K562 (cell line): Measurements from ENCODE around the gene ANKS1B. TPM values are rescaled to one million over a fixed set of nuclear protein-coding genes. Genes with fewer than 3 reads are reported as not detected.
A peak's percentile ranks its signal among the peaks of the same experiment; 100 is the strongest.

ENCODE experiments used
- ATAC-seq: fragments of 200-7000 bp; cut with Tn5 transposase; 3 replicates; pipeline ENCODE4 v1.9.1; 2020; ENCODE audit warnings: moderate library complexity
- BruUV-seq: library from RNA; stranded (reverse); fragments of 400-500 nt; replicated peaks from 2 replicates; lab custom pipeline; 2021; lab: Mats Ljungman, UMichigan
- CTCF ChIA-PET: fragments of 300-600 bp; formaldehyde crosslinking; extraction: SDS; loops from one replicate; lab custom pipeline; 2021; ENCODE audit warnings: low intra/inter-chr PET ratio; lab: Yijun Ruan, JAX
- POLR2A ChIA-PET: fragments of 300-600, 350-650 bp; sonication (Branson Sonifier 250); formaldehyde crosslinking; extraction: SDS; loops from one replicate; lab custom pipeline; 2021; ENCODE audit warnings: antibody characterized with exemption, inconsistent platforms; lab: Yijun Ruan, JAX
- DNase-seq, 4 experiments: peaks; one replicate each; pipeline versions ENCODE4 v3.0.0 to v3.0.0-alpha.2; 2011 to 2018; ENCODE audit warnings: low spot score in 3 of 4, mixed read lengths in 3 of 4; ENCODE audit errors: extremely low read depth in 1 of 4
- FAIRE-seq: peaks from 2 replicates; lab custom pipeline; 2011; peaks lifted over from hg19 to GRCh38; lab: Jason Lieb, UNC
- H2AFZ ChIP-seq: 2 replicates; pipeline ENCODE4 v1.6.0; 2011; ENCODE audit warnings: low read depth, low read length, control low read depth, inconsistent platforms
- H3K27ac ChIP-seq: fragments of 200-600 bp; 3 replicates; pipeline ENCODE4 v1.8.0; 2011; ENCODE audit warnings: low read depth, mild to moderate bottlenecking, control low read depth, inconsistent platforms, low read length, moderate library complexity, mixed read lengths; ENCODE audit errors: extremely low read depth
- H3K27me3 ChIP-seq, 2 experiments: fragments of 300-600 bp in 1 of 2; 2 replicates in 1 of 2; 3 replicates in 1 of 2; pipeline versions ENCODE4 v1.6.0 to v1.8.0; 2011; ENCODE audit warnings: inconsistent platforms in 2 of 2, low read length in 2 of 2, mild to moderate bottlenecking in 1 of 2, mixed read lengths in 1 of 2, moderate library complexity in 1 of 2; ENCODE audit not compliant: control insufficient read depth in 2 of 2, insufficient read depth in 2 of 2
- H3K36me3 ChIP-seq: fragments of 300-600 bp; 3 replicates; pipeline ENCODE4 v1.8.0; 2011; ENCODE audit warnings: mild to moderate bottlenecking, low read length, inconsistent platforms; ENCODE audit not compliant: control insufficient read depth, insufficient read depth
- H3K4me1 ChIP-seq, 2 experiments: fragments of 200-600 bp in 1 of 2; replicated peaks in 1 of 2; 2 replicates in 1 of 2; 3 replicates in 1 of 2; pipeline versions ENCODE4 v1.5.1 to v1.8.0; 2011; ENCODE audit warnings: inconsistent platforms in 2 of 2, low read length in 2 of 2, mild to moderate bottlenecking in 1 of 2, mixed read lengths in 1 of 2, moderate library complexity in 1 of 2; ENCODE audit not compliant: control insufficient read depth in 2 of 2, insufficient read depth in 2 of 2
- H3K4me2 ChIP-seq: 2 replicates; pipeline ENCODE4 v1.6.1; 2011; ENCODE audit warnings: low read length, control low read depth, inconsistent platforms, mixed read lengths; ENCODE audit not compliant: insufficient read depth
- H3K4me3 ChIP-seq: fragments of 200-600 bp; sonication (generic), shearing (Covaris generic); 2 replicates; pipeline ENCODE4 v1.5.1; 2016; ENCODE audit warnings: control low read depth, inconsistent platforms
- H3K79me2 ChIP-seq: fragments of 200-600 bp; 3 replicates; pipeline ENCODE4 v1.8.0; 2011; ENCODE audit warnings: low read length, inconsistent platforms; ENCODE audit not compliant: control insufficient read depth, insufficient read depth
- H3K9ac ChIP-seq, 2 experiments: 2 replicates each; pipeline versions ENCODE4 v1.6.0 to v1.6.1; 2011; ENCODE audit warnings: low read depth in 2 of 2, low read length in 2 of 2, control low read depth in 1 of 2, inconsistent platforms in 1 of 2, mild to moderate bottlenecking in 1 of 2, mixed read lengths in 1 of 2; ENCODE audit not compliant: insufficient read depth in 1 of 2
- H3K9me1 ChIP-seq: one replicate; pipeline ENCODE4 v1.6.0; 2011; ENCODE audit warnings: inconsistent platforms, mild to moderate bottlenecking, low read length, moderate library complexity; ENCODE audit not compliant: control insufficient read depth, insufficient read depth
- H3K9me3 ChIP-seq: replicated peaks from 2 replicates; pipeline ENCODE4 v1.5.1; 2011; ENCODE audit warnings: low read depth, low read length, inconsistent platforms; ENCODE audit not compliant: control insufficient read depth, insufficient read depth
- H4K20me1 ChIP-seq: replicated peaks from 2 replicates; pipeline ENCODE4 v1.6.1; 2011; ENCODE audit warnings: low read length, inconsistent platforms, mixed read lengths; ENCODE audit not compliant: control insufficient read depth, insufficient read depth
- CTCF ChIP-seq, 3 experiments: IDR thresholded peaks in 2 of 3; conservative IDR thresholded peaks in 1 of 3; 2 replicates each; pipeline ENCODE4 v1.5.1; 2011 to 2012; ENCODE audit warnings: low read length in 3 of 3, mild to moderate bottlenecking in 3 of 3, control low read depth in 2 of 3, improper control_type of control experiment in 1 of 3, inconsistent platforms in 1 of 3, low read depth in 1 of 3, mixed read lengths in 1 of 3, moderate library complexity in 1 of 3; ENCODE audit not compliant: insufficient read depth in 2 of 3
- GMEB1 ChIP-seq: fragments of 250-450 bp; sonication (Bioruptor Pico); IDR thresholded peaks from 2 replicates; pipeline ENCODE4 v1.4.0; 2020; ENCODE audit warnings: mild to moderate bottlenecking
- RAD21 ChIP-seq, 2 experiments: fragments of 250-450 bp in 1 of 2; fragments of 450-650 bp in 1 of 2; sonication (Bioruptor Pico) in 1 of 2; formaldehyde crosslinking in 1 of 2; IDR thresholded peaks in 1 of 2; conservative IDR thresholded peaks in 1 of 2; 2 replicates each; pipeline versions ENCODE4 v1.4.0 to v1.8.0; 2020 to 2022; ENCODE audit warnings: mild to moderate bottlenecking in 2 of 2, moderate library complexity in 1 of 2
- REST ChIP-seq, 2 experiments: fragments of 450-650 bp; formaldehyde crosslinking in 1 of 2; IDR thresholded peaks; 2 replicates each; pipeline versions ENCODE4 v1.4.0 to v1.6.1; 2014 to 2020; ENCODE audit warnings: mild to moderate bottlenecking in 2 of 2, borderline replicate concordance in 1 of 2, low read depth in 1 of 2
- WGBS: fragments of 100-300 bp; shearing (Covaris generic); methylation state at CpG from one replicate; pipeline ENCODE4 v1.1.6; 2016; ENCODE audit warnings: low coverage, mixed read lengths; ENCODE audit not compliant: insufficient coverage; ENCODE audit errors: missing lambda C conversion rate; 5-methylcytosine and 5-hydroxymethylcytosine counted together
- in situ Hi-C: fragments of 300-500 bp; cut with MboI; formaldehyde crosslinking; loops from 4 replicates; pipeline ENCODE4 v1.15.0; 2018; ENCODE audit warnings: inconsistent platforms, mixed read lengths
- intact Hi-C: fragments of 100-400 bp; cut with micrococcal nuclease; formaldehyde crosslinking; loops from 2 replicates; pipeline ENCODE4 v1.14.2; 2022
- polyA plus RNA-seq, 8 experiments: library from polyadenylated mRNA; depleted of rRNA in 4 of 8; stranded (reverse) in 5 of 8; unstranded in 3 of 8; fragments of >200 nt; fragmentation: Nextera tagmentation in 2 of 8; fragmentation: Illumina TruSeq in 1 of 8; extraction: Ambion mirVana in 2 of 8; extraction: Trizol in 1 of 8; gene quantifications; 2 replicates each; pipeline versions ENCODE4 v1.2.1 to v1.2.3, GENCODE V29; 2011 to 2014; ENCODE audit warnings: inconsistent platforms in 1 of 8, missing spikeins in 1 of 8
- total RNA-seq, 7 experiments: library from RNA; depleted of rRNA in 6 of 7; stranded (reverse); fragments of >200 nt in 6 of 7; fragmentation: Illumina TruSeq in 2 of 7; extraction: Trizol in 2 of 7; gene quantifications; 2 replicates each; pipeline versions ENCODE4 v1.2.1 to v1.2.3, GENCODE V29; 2011 to 2021; ENCODE audit warnings: low replicate concordance in 1 of 7

ANKS1B gene
- total and polyA plus RNA-seq, 9 of the 15 experiments (the other 6 are each of a cell fraction or from before 2014, with no cell fraction given): 0.04 to 0.47 (median 0.28) TPM; not detected in 4

GRCh38 chr12:99619389-99620158 is 365.2 kb downstream of the ANKS1B start:
- Histone ChIP-seq H3K4me1 (no peaks in the 10 kb centered on the region), H3K27me3 (no peaks in the 10 kb centered on the region), H3K4me3 (no peak overlapping the region), H3K9me3 (no peaks in the 10 kb centered on the region), H3K9me1 (no peaks in the 10 kb centered on the region), H3K36me3 (no peaks in the 10 kb centered on the region), H3K4me2 (no peak overlapping the region), H2AFZ (no peak overlapping the region), H4K20me1 (no peaks in the 10 kb centered on the region), H3K79me2 (no peaks in the 10 kb centered on the region), H3K27ac (no peak overlapping the region), H3K9ac (no peak overlapping the region)
- BruUV-seq: no TSS peak
- CTCF ChIA-PET: no interaction called here
- peak; percentile 29 to 52 (median 47); a peak in 5 of 6 replicates for TF ChIP-seq CTCF (IDR thresholded peaks at IDR 0.05 in 2 of 3, conservative IDR thresholded peaks at IDR 0.05 in 1 of 3; ENCODE audit: insufficient read depth in 2 of 3, low read depth in 1 of 3, low read length in 3 of 3)
- TF ChIP-seq RAD21 (CRISPR knock-in tag; conservative IDR thresholded peaks at IDR 0.05 in 1 of 2, IDR thresholded peaks at IDR 0.05 in 1 of 2): peak in 1 of 2 experiments; percentile 59; a peak in 3 of 4 replicates
- 0 out of 2 replicates have a peak, but pooled peaks have one; percentile 12 for TF ChIP-seq REST (IDR thresholded peaks at IDR 0.05; ENCODE audit: borderline replicate concordance)
- no peak for TF ChIP-seq REST (CRISPR knock-in tag; IDR thresholded peaks at IDR 0.05; ENCODE audit: low read depth)
- TF ChIP-seq GMEB1 (CRISPR knock-in tag): no peak
- in situ Hi-C loops (no loop called here), intact Hi-C loops (loop anchor here (2.0 kb wide), 1 partner anchor 577 kb away; no protein-coding TSS in a partner anchor)
- ATAC-seq: peak; percentile 70; the same call in 2 of the 3 replicates
- DNase-seq: peak; percentile 9 to 12 (median 10)
- POLR2A ChIA-PET: no interaction called here
- no peak for FAIRE-seq
- WGBS: 4% methylated on average over 6 of the region's 7 CpGs
